Tibial nerve (tissue), 4 donors: Measurements from ENCODE around the gene RBM47.

Experiments
- CTCF ChIP-seq, 5 experiments: fragments of 200-600 bp in 3 of 5; fragments of 450-650 bp in 2 of 5; sonication (generic) in 3 of 5; IDR thresholded peaks; one replicate each; pipeline ENCODE4 v1.5.1; 2016 to 2019; ENCODE audit warnings: antibody characterized with exemption in 5 of 5, mild to moderate bottlenecking in 3 of 5, moderate library complexity in 2 of 5
- EP300 ChIP-seq, 2 donors: sonication (generic); formaldehyde crosslinking; IDR thresholded peaks; one replicate each; pipeline ENCODE4 v1.6.1; 2017; ENCODE audit warnings: antibody characterized with exemption in 2 of 2, mild to moderate bottlenecking in 1 of 2
- POLR2A ChIP-seq, 2 donors: fragments of 450-650 bp; IDR thresholded peaks; one replicate each; pipeline ENCODE4 v1.6.1; 2017; ENCODE audit warnings: antibody characterized with exemption in 2 of 2, mild to moderate bottlenecking in 2 of 2, moderate library complexity in 2 of 2

GRCh38 chr4:40665842-40666241 lies 36.2 kb upstream of the RBM47 start:
- no peak for TF ChIP-seq CTCF (IDR thresholded peaks at IDR 0.05)
- no peak for TF ChIP-seq POLR2A (IDR thresholded peaks at IDR 0.05)
- TF ChIP-seq EP300 (IDR thresholded peaks at IDR 0.05) = no peak
